ENCODE data around the gene GUCA2A.
"Not testable (repeated sequence)": the region's sequence is repeated elsewhere in the genome, so short reads cannot be mapped to it uniquely, and the experiment has no call there.

Gene GUCA2A, protein sequence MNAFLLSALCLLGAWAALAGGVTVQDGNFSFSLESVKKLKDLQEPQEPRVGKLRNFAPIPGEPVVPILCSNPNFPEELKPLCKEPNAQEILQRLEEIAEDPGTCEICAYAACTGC

DNA sequence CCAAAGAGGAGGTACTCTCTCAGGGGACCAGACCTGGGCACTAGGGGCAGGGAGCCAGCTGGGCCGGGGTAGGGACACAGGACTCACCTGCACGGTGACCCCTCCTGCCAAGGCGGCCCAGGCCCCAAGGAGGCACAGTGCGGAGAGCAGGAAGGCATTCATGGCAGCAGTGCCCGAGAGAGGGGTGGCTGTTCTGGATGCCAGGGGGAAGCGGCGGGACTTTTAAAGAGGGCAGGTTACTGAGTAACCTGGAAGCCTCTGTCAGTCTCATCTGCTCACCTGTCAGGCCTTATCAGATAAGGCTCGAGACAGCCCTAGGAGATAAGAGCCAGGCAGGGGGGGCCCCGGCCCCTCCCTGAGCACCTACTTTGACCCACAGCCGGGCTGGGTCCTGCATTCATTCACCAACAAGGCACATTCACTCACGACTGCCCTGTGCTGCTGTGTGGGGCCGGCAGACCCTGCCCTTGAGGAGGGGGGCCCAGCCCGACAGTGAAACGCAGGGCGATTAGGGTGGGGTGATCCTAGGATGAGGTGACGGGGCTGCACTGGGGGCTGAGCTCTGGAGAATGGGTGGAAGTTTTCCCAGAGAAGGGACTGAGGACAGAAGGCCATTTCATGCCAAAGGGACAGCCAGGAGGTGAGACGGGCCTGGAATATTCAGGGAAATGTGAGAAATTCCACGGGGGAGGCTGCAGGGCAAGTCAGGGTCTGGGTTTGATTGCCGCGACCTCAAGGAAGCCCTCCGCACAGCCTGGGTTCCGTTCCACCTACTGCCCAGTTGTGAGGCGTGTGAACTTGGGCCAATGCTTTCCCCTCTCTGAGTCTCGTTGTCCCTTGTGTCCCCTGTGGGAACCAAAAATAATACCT lies at the start of gene GUCA2A:
Gene GUCA2A, minus strand, starts transcription at position 195 of the 870 bp plus-strand sequence. Its CDS starts 33 bp downstream, at position 162.
- no peak for DNase-seq

DNA sequence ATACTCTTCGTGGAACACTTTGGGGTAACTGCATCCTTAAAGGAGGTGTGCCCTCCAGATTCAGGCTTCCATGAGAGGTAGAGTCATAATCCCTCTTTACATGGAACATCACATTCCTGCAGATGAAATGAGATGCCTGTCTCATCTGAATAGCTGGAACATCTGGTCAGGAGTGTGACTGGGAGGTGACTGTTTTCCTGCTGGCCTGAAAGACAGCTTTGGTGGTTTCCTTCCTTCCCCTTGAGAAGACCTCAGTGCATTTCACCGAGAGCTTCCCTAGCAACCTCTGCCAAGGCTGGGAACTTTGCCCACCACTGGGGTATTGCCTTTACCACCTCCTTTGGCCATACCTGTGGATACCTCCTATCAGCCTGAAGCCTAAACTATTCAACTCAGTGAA lies 46.7 kb upstream of the GUCA2A start:
- DNase-seq: peak in 1 of 2 experiments; percentile 16

DNA sequence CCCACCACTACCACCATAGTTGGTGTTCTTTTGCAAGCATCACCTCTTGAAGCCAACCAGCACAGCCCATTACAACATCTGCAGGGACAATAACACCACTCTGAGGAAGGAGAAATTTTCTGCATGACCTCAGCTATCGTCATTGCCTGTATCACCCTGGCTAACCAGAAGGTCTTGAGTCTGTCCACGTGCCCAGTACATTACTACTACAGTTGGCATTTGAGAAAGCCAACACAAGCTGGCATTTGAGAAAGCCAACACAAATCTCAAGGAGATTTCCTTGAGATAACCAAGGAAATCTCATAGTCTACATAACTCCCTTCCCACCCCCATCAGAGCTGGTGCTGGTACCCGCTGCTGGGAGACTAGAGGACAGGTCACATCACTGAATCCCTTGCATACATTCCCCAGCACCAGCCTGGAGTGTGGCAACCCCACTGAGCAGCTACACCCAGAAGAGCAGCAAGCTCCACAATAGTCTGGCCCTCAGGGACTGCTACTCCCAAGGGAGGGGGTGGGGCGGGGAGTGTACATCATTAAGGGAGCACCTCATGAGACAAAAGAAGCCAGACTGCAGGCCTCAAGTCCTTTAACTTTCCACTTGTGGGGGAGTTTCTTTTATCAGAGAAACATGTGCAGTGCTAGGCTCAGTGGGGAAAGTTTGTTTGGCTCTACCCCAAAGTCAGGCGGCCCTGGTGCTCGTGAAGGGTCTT lies 46.0 kb upstream of the GUCA2A start:
- peak in 1 of 2 experiments; percentile 12 for DNase-seq

DNA sequence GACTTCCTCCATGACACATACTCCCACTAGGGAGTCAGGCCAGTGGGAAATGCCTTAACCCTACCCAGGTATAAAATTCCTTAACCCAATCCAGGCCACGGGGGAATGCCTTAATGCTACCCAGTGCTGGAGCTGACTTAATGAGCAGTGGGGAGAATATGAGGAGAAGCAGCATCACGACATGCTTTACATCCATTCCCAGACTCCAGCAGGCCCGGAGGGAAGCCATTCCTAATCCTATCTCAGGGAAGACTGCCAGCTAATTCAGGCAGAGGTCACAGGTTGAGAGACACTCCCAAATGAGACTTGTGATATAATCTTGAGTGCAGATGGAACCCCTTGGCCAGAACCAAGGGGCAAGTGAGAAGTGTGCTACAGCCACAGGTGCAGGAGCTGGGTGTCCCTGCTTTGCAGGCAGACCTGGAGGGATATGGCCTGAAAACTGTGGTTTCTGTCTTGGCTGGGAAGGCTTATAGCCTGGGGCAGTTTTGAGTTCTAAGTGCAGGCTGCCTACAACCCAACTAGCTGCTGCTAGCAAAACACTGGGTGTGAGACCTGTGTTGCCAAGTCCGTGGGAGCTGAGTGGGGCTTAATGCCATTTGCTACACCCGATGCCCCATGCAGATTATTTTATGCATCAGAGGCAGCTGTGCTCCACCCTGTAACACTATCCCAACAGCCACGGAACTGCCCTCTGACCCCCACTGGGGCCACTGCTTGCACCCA lies 45.1 kb upstream of the GUCA2A start:
- no peak for DNase-seq

DNA sequence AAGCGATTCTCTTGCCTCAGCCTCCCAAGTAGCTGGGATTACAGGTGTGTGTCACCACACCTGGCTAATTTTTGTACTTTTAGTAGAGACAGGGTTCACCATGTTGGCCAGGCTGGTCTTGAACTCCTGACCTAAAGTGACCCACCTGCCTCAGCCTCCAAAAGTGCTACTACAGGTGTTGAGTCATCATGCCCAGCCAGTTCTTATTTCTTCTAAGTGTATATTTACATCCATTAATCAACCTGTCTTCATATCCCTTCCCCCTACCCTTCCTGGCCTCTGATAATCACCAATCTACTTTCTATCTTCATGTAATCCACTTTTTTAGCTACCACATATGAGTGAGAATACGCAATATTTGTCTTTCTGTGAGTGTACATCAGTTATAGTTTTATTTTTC lies 42.4 kb upstream of the GUCA2A start:
- DNase-seq: not testable (repeated sequence)

DNA sequence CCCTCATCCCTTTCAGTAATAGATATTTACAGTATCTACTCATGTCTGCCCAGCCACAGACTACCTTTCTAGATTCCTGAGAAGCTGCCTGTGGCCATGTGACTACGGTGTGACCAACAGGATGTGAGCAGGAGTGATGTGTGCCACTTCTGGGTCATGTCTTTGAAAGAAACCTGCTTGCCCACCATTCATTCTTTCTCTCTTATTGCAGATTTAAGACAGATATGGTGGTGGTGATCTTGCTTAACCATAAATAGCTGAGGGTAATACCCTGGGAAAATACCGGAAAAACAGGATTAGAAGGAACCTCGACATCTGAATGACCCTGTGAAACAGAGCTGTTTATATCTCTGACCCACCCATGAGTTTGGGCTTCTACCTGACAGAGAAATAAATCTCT lies 41.6 kb upstream of the GUCA2A start:
- DNase-seq: peak in 1 of 2 experiments; percentile 5

DNA sequence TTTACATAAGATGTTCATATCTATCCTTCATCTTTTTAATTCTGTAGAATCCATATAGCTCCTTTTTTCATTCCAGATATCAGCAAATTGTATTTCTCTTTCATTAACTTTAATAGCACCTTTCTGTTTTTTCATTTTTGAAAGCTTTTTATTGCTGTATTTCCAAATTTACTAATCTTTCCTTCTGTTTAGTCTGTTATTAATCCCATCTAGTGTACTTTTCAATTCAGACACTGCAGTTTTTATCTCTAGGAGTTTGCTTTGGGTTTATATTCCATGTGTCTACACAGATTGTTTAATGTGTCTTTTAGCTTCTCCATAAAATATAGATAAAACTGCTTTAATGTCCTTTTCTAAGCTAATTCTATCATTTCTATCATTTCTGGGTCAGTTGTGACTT lies 37.4 kb upstream of the GUCA2A start:
- DNase-seq: no peak

DNA sequence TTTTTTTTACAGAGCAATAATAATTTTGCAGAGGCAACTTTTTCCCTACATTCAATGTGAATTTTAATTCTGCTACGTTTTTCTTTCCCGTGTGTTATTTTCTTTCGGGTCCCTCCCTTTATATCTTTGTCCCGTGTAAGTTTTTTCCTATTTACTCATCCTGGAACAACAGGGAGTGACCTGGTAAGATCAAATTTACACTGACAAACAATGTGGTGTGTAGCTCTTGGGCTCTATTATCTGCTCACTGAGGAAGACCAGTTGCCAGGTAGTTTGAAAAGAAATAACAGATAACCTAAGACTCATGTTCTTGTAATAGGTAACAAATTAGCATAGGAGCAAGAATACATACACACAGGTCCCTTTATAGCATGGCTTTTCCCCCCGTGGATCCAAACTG lies 33.7 kb upstream of the GUCA2A start:
- no peak for DNase-seq

DNA sequence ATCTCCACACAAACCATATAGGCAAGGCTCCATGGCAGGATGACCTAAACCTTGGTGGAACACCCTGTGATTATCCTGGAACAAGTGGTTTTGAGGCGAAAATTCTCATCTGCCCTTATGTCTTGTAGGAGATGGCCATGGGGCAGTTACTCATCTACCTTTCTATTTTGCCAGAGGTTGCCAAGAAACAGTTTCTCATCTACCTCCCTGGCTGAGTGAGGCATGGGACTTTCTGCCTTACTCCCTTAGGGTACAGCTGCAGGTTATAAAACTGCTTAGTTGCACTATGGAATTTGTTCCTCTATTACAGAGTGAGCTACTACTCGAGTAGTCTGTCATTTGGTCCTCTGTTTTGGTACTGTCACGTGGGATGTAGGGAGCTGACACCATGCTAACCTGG lies 31.3 kb upstream of the GUCA2A start:
- no peak for DNase-seq

DNA sequence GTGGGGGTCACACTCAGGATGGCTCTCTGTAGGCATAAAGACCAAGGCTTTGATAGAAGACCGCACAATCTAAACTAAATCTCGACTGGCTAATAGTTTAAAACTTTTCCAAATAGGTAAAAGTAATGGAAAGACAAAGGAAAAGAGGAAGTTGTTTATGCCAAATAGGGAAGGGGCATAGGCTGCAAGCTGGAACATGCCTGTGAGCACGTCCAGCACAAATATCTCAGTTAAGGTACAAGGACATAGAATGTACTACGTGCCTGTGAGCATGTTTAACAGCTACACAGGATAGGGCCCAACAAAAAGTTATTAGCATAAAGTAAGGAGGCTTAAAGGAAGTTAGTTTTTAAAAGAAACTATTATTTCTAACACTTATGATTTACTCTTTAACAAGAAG lies 27.6 kb upstream of the GUCA2A start:
- no peak for DNase-seq

DNA sequence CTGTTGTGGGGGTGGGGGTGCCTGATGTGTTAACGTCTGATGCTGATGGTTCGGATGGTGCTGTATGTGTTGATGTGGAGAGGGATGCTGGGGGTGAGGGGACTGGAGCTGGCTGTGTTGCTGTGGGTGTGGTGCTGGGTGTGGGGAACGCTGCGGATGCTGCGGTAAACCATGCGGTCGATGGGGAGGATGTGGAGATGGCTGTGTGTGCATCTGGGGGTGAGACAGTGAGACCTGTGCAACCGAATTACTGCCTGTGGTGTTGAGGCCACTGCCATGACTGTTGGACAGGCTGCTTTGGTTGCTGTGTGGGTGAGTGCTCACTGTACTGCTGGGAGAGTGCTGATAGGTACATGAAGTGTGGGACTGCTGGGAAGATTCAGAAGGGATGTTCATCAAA lies 26.8 kb upstream of the GUCA2A start:
- DNase-seq: no peak

DNA sequence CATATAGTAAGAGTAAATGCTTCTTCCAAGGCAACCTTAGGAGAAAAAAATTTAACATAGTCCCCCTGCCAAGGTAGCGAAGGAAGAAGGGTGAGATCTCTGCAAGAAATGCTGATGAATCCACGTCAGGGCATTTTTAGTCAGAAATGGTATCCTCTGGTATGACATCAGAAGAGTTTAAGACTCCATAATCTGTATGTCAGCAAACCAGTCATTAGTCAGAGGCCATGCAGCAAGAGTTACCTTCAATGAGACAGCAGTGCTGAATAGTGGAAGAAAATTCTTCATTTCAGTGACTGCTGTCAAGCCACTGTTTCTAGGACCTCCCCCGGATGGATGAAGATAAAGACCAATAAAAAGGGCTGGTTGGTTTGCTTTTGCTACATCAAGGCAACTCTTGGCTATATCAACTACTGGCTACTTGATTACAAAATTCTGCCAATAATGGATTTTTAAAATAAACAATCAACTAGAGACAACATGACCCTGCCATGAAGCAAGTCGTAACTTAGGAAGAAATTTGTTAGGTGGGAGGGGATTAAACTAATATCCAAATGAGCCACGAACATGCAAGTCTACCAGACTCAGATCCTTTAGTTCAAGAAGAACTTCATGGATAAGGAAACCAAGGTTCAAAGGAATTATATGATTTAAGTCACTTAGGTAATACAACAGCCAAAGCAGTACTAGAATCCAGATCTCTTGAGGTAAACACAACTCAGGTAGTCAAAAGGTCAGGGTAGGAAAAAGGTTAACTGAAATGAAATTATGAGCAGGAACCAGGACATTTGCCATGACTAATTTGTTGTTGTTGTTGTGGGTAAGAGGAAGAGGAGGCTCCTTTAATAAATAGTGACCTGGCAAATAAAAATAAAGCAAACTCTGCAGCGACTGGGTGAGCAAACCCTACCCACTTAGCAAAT lies 25.6 kb upstream of the GUCA2A start:
- DNase-seq: no peak

DNA sequence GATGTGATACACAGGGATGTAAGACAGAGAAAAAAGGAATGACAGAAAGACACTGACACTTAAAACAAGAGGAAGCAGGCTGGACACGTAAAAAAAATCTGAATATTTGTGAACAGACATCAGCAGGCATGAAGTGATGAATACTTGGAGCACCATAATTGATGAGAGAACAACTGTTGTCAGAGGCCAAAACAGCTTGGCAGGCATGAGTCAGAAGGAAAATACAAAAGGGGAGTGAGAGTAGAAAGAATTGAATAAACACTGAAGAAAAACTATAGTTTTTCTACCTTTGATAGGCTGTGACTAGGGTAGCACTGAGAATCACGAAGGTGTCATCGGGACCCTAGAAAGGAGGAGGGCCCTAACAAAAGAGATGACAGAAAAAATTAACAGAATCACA lies 21.6 kb upstream of the GUCA2A start:
- DNase-seq: no peak

DNA sequence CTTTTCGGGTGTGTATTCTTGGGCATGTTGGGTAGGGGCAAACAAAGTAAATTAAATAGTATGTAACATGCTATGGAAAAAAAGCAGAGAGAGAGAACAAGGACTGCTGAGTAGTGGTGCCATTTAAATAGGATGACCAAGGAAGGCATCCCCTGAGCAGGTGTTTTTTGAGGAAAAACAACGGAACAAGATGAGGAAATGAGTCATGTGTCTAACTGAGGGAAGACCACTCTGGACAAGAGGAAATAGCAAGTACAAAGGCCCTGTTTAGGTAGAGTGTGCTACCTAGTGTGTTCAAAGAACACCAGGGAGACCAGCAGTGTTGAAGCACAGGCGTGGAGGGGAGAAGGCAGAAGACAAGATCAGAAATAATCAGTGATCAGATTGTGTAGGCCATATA lies 20.1 kb upstream of the GUCA2A start:
- no peak for DNase-seq

DNA sequence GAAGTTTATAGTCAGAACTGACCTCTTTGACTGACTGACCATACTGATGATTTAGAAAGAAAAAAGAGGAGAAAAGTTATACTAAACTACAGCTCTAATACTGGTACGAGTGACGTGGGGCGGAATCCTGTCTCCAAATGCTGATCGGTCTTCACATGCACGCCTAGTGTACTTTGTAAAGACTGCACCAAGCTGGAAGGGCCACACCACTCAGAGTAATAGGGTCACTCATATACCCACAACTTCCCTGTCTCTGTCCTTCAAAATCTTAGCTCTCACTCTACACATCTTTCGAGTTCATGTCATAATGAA lies 19.4 kb upstream of the GUCA2A start:
- DNase-seq: no peak

DNA sequence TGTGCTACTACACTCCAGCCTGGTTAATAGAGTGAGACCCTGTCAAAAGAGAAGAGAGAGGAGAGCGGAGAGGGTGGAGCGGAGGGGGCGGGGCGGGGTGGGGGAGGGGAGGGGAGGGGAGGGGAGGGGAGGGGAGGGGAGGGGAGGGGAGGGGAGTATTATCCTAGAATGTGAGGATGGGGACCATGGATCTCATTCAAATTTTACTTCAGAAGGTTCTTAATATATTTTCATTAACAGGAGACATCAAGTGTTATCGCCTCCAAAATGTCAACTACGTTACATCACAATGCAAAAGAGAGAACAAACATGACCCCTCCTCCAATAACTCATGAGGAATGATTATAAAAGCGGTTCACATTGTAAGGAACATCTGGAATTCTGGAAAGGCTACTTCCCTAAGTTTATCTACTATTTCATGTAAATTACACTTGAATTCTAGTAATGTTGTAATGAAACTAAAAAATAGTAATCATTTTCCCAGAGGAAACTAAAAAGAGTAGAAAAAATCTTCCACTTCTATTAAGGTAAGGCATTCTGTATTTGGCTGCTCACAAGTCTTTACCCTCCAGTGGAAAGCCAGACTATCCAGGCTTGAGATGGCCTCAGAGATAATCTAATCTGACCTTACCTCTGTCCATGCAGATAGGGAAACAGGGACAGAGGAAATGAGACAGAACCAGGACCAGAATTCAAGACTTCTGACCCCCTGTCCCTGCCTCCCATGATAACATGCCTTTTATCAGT lies 18.8 kb upstream of the GUCA2A start:
- no peak for DNase-seq

DNA sequence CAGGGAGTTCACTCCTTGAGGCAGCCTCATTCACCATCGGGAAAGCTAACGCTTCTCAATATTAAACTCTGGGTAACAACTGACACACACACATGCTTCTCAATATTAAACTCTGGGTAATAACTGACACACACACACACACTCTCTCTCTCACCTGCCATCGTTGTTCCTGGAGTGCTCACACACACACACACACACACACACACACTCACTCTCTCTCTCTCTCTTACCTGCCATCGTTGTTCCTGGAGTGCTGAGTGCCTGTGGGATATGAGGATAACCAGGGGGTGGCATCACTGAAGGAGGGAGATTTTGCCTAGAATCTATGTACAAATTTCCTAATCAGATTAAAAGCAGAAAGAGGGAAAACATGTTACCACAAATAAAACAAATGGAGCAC lies 17.1 kb upstream of the GUCA2A start:
- no peak for DNase-seq

DNA sequence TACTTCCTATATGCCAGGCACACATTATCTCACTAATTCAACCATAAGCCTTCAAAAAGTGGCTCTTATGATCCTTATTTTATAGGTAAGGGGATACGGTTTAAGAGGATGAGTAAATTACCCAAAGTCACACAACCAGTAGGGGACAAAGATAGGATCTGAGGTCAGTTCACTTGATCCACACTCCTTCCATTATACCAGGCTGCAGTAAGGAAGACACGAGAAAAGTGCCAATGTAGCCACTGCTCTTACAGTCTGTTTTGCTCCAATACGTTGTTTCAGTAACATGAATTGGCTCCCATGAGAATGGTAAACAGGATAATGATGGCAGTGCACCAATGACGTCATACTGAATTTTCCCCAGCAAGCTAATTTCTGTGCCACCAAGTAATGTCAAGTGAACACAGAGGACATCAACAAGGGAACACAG lies 15.4 kb upstream of the GUCA2A start:
- no peak for DNase-seq

DNA sequence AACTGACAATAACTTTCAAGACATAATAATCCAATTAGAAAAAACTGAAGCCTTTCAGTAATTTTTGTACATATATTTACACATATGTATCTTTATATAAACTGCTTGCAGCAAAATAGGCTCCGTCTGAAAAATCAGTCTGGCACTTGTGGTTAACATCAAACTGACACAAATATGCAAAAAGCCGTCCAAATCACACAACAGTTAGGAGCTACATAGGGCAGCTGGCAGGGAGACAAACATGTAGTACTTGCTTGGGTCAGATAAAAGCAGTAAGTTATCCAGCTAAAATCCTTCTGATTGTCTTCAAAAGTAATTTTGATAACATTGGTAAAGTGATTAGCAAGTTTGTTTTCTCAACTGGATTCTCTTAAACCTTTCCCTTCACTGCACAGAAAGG lies 14.7 kb upstream of the GUCA2A start:
- DNase-seq: no peak

DNA sequence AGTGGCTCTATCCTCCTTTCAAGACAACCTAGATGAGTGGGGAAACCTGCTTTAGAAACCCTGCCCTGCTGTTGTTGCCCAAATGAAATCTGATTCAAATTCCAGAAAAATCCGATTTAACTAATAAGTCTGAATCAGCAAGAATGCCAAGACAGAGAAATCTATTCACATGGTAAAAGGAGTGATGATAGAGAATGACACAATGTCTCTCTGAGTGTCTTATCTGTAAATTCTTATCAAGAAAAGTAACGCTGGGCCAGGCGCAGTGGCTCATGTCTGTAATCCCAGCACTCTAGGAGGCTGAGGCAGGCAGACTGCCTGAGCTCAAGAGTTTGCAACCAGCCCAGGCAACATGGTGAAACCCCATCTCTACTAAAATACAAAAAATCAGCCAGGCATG lies 13.7 kb upstream of the GUCA2A start:
- no peak for DNase-seq

DNA sequence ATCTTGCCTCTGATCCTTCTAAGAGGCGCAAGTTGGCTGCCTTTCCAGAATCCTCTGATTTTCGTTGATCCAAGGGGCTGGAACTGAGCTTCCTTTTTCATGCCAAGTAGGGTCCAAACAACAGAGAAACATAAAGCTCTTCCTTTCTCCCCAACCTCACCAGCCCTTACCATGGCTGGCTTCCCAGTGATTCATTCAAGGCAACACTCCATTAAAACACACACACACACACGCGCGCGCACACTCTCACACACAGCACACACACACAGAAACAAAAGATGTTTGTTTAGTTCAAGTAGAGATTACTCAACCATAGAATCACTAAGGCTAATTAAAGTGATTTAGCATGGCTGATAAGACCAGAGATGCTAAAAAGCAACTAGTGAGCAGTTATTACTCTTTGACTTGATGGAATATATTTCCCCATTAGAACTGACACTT lies 13.0 kb upstream of the GUCA2A start:
- DNase-seq: no peak

Measured in SW 1271 (cell line).